IMR-90 (cell line): ENCODE results near the gene TEC. TPM values are rescaled to one million over a fixed set of nuclear protein-coding genes. Genes with fewer than 3 reads are reported as not detected.

Source experiments
- ATAC-seq: fragments of 200-7000 bp; cut with Tn5 transposase; 2 replicates; pipeline ENCODE4 v1.9.1; 2020; ENCODE audit warnings: low read depth, mild to moderate bottlenecking, moderate library complexity
- BruUV-seq: library from RNA; stranded (reverse); fragments of 400-500 nt; replicated peaks from 2 replicates; lab custom pipeline; 2021; lab: Mats Ljungman, UMichigan
- CTCF ChIA-PET: fragments of 300-600 bp; formaldehyde crosslinking; extraction: SDS; loops from one replicate; lab custom pipeline; 2021; ENCODE audit warnings: antibody characterized with exemption; lab: Yijun Ruan, JAX
- POLR2A ChIA-PET: fragments of 300-600 bp; sonication (Branson Sonifier 250); formaldehyde crosslinking; loops from one replicate; lab custom pipeline; 2022; ENCODE audit warnings: antibody characterized with exemption; ENCODE audit not compliant: unreplicated experiment; lab: Charles Lee
- DNase-seq: peaks from one replicate; pipeline ENCODE4 v3.0.0; 2013
- H2AFZ ChIP-seq: replicated peaks from 2 replicates; pipeline ENCODE3; 2013; ENCODE audit warnings: low read length, mild to moderate bottlenecking; ENCODE audit not compliant: poor library complexity
- H2AK5ac ChIP-seq: 2 replicates; pipeline ENCODE4 v1.6.1; 2013; ENCODE audit warnings: low read depth, low read length, inconsistent platforms
- H2AK9ac ChIP-seq: replicated peaks from 2 replicates; pipeline ENCODE3; 2013; ENCODE audit warnings: mild to moderate bottlenecking, low read depth, low read length, moderate library complexity; ENCODE audit not compliant: poor library complexity
- H2BK120ac ChIP-seq: 2 replicates; pipeline ENCODE4 v1.6.1; 2013; ENCODE audit warnings: low read depth, low read length, inconsistent platforms
- H2BK15ac ChIP-seq: 3 replicates; pipeline ENCODE4 v1.6.1; 2013; ENCODE audit warnings: low read depth, low read length, inconsistent platforms
- H2BK20ac ChIP-seq: 2 replicates; pipeline ENCODE4 v1.6.1; 2013; ENCODE audit warnings: low read depth, mild to moderate bottlenecking, inconsistent platforms, low read length, moderate library complexity
- H2BK5ac ChIP-seq: 2 replicates; pipeline ENCODE4 v1.6.1; 2013; ENCODE audit warnings: mild to moderate bottlenecking, low read depth, low read length, inconsistent platforms; ENCODE audit not compliant: poor library complexity, severe bottlenecking
- H3K14ac ChIP-seq: replicated peaks from 2 replicates; pipeline ENCODE4 v1.6.1; 2013; ENCODE audit warnings: low read depth, low read length, inconsistent platforms
- H3K18ac ChIP-seq: 2 replicates; pipeline ENCODE4 v1.6.1; 2013; ENCODE audit warnings: low read depth, low read length, control low read depth
- H3K23ac ChIP-seq: 2 replicates; pipeline ENCODE4 v1.6.1; 2013; ENCODE audit warnings: low read depth, low read length, inconsistent platforms
- H3K27ac ChIP-seq: 2 replicates; pipeline ENCODE4 v1.5.1; 2013; ENCODE audit warnings: mild to moderate bottlenecking, control low read depth, low read length; ENCODE audit not compliant: insufficient read depth
- H3K27me3 ChIP-seq: 2 replicates; pipeline ENCODE4 v1.6.1; 2013; ENCODE audit warnings: low read length; ENCODE audit not compliant: control insufficient read depth, insufficient read depth
- H3K36me3 ChIP-seq: 2 replicates; pipeline ENCODE4 v1.6.1; 2013; ENCODE audit warnings: low read length, mixed read lengths; ENCODE audit not compliant: control insufficient read depth, insufficient read depth
- H3K4ac ChIP-seq: 2 replicates; pipeline ENCODE4 v1.6.1; 2013; ENCODE audit warnings: low read depth, low read length, inconsistent platforms
- H3K4me1 ChIP-seq: 2 replicates; pipeline ENCODE4 v1.6.1; 2013; ENCODE audit warnings: low read length, mixed read lengths; ENCODE audit not compliant: control insufficient read depth, insufficient read depth
- H3K4me2 ChIP-seq: 2 replicates; pipeline ENCODE4 v1.6.1; 2013; ENCODE audit warnings: low read depth, mild to moderate bottlenecking, control low read depth, low read length, moderate library complexity
- H3K4me3 ChIP-seq: 2 replicates; pipeline ENCODE4 v1.5.1; 2013; ENCODE audit warnings: low read depth, mild to moderate bottlenecking, control low read depth, low read length, moderate library complexity; ENCODE audit not compliant: insufficient read depth
- H3K56ac ChIP-seq: 2 replicates; pipeline ENCODE4 v1.6.1; 2013; ENCODE audit warnings: low read length, inconsistent platforms; ENCODE audit not compliant: insufficient read depth; ENCODE audit errors: extremely low read depth
- H3K79me1 ChIP-seq, 2 experiments: 2 replicates each; pipeline ENCODE4 v1.6.1; 2013; ENCODE audit warnings: low read length in 2 of 2, inconsistent platforms in 1 of 2, low read depth in 1 of 2
- H3K9ac ChIP-seq: 2 replicates; pipeline ENCODE4 v1.6.1; 2013; ENCODE audit warnings: low read depth, low read length, control low read depth
- H3K9me1 ChIP-seq: 2 replicates; pipeline ENCODE4 v1.6.1; 2013; ENCODE audit warnings: low read length, inconsistent platforms; ENCODE audit not compliant: insufficient read depth
- H3K9me3 ChIP-seq: 2 replicates; pipeline ENCODE4 v1.6.1; 2013; ENCODE audit warnings: low read length; ENCODE audit not compliant: control insufficient read depth, insufficient read depth
- H4K20me1 ChIP-seq: 2 replicates; pipeline ENCODE4 v1.6.1; 2013; ENCODE audit warnings: low read length, inconsistent platforms; ENCODE audit not compliant: insufficient read depth
- H4K5ac ChIP-seq: 2 replicates; pipeline ENCODE4 v1.6.1; 2013; ENCODE audit warnings: mild to moderate bottlenecking, low read depth, low read length, control low read depth
- H4K8ac ChIP-seq, 2 experiments: 2 replicates each; pipeline ENCODE4 v1.6.1; 2013; ENCODE audit warnings: low read depth in 2 of 2, low read length in 2 of 2, control low read depth in 1 of 2, inconsistent platforms in 1 of 2
- H4K91ac ChIP-seq: 2 replicates; pipeline ENCODE4 v1.6.1; 2013; ENCODE audit warnings: low read depth, low read length, inconsistent platforms; ENCODE audit not compliant: insufficient read depth
- FOS ChIP-seq: fragments of 150-350 bp; IDR thresholded peaks from 2 replicates; pipeline ENCODE4 v1.6.1; 2016; ENCODE audit warnings: low read depth, low read length
- MAFK ChIP-seq: IDR thresholded peaks from 2 replicates; pipeline ENCODE4 v1.6.1; 2012; ENCODE audit warnings: low read depth, low read length, improper control_type of control experiment
- MXI1 ChIP-seq: IDR thresholded peaks from 2 replicates; pipeline ENCODE4 v1.6.1; 2012; ENCODE audit warnings: low read depth, mild to moderate bottlenecking, low read length, moderate library complexity, borderline replicate concordance
- POLR2A ChIP-seq: IDR thresholded peaks from 2 replicates; pipeline ENCODE4 v1.6.1; 2012; ENCODE audit warnings: mild to moderate bottlenecking, low read depth, low read length
- SMC3 ChIP-seq: fragments of 150-350 bp; IDR thresholded peaks from 2 replicates; pipeline ENCODE4 v1.6.1; 2016; ENCODE audit warnings: low read depth, mild to moderate bottlenecking, antibody characterized with exemption, low read length, moderate library complexity
- WGBS, 2 experiments: methylation state at CpG; one replicate each; pipeline versions ENCODE4 v1.1.5 to v1.1.7; 2013; ENCODE audit warnings: missing lambda C conversion rate in 2 of 2; ENCODE audit not compliant: insufficient read length in 1 of 2; ENCODE audit errors: extremely low coverage in 2 of 2; 5-methylcytosine and 5-hydroxymethylcytosine counted together
- dilution Hi-C: fragments of 300-500 bp; cut with HindIII; formaldehyde crosslinking; loops from one replicate; pipeline ENCODE4 v1.14.3; 2018; ENCODE audit warnings: low sequenced_read_pairs; ENCODE audit not compliant: unreplicated experiment
- in situ Hi-C: fragments of 300-500 bp; cut with MboI; formaldehyde crosslinking; loops from 3 replicates; pipeline ENCODE4 v1.14.3; 2019; ENCODE audit warnings: low sequenced_read_pairs, inconsistent platforms, mixed read lengths
- intact Hi-C: fragments of 100-400 bp; cut with micrococcal nuclease; formaldehyde crosslinking; loops from 2 replicates; pipeline ENCODE4 v1.10.0; 2022
- polyA plus RNA-seq, 3 experiments: library from polyadenylated mRNA; depleted of rRNA; stranded (reverse); fragments of >200 nt; gene quantifications; 2 replicates each; pipeline ENCODE4 v1.2.3, GENCODE V29; 2012; ENCODE audit warnings: low replicate concordance in 1 of 3
- total RNA-seq: library from RNA; depleted of rRNA; stranded (reverse); fragments of >200 nt; gene quantifications from 2 replicates; pipeline ENCODE4 v1.2.3, GENCODE V29; 2012

The TEC gene
- total and polyA plus RNA-seq, 2 of the 4 experiments (the other 2 are of a cell fraction): 0.39 to 0.54 TPM

GRCh38 chr4:48249378-48249777 lies 20.3 kb downstream of the TEC start:
- no peaks in the 10 kb centered on the region for H4K20me1 ChIP-seq
- H2BK20ac ChIP-seq: no peak overlapping the region
- H3K23ac ChIP-seq: no peak overlapping the region
- H3K27me3 ChIP-seq: no peaks in the 10 kb centered on the region; the same call in 1 of the 2 replicates
- intact Hi-C loops (no loop called here), dilution Hi-C loops (no loop called here), in situ Hi-C loops (no loop called here)
- H4K5ac ChIP-seq: no peak overlapping the region
- no peak overlapping the region for H4K91ac ChIP-seq
- no peak overlapping the region for H3K18ac ChIP-seq
- H3K9me1 ChIP-seq: no peaks in the 10 kb centered on the region; the same call in 1 of the 2 replicates
- H3K14ac ChIP-seq: no peak overlapping the region
- ATAC-seq: no peak
- no peaks in the 10 kb centered on the region for H3K36me3 ChIP-seq
- no peak overlapping the region for H2AK9ac ChIP-seq
- H3K4ac ChIP-seq: no peak overlapping the region
- no CpG with 5 or more reads among the region's 1 CpG for WGBS, 2 experiments
- CTCF ChIA-PET: no interaction called here
- no peak overlapping the region for H2AK5ac ChIP-seq
- TF ChIP-seq SMC3 (no peak), FOS (no peak), MXI1 (no peak), POLR2A (no peak), MAFK (no peak)
- no peak for DNase-seq
- no peak overlapping the region for H3K4me2 ChIP-seq
- no peak overlapping the region for H2BK15ac ChIP-seq
- H3K27ac ChIP-seq: no peak overlapping the region
- no peak overlapping the region for H3K9ac ChIP-seq
- H3K4me1 ChIP-seq: peaks cover 2% of the 10 kb centered on the region; the same call in 1 of the 2 replicates
- no peaks in the 10 kb centered on the region; a peak in 1 of 4 replicates for H3K79me1 ChIP-seq
- no peak overlapping the region for H3K4me3 ChIP-seq
- BruUV-seq: no TSS peak
- H2AFZ ChIP-seq: no peak overlapping the region
- H4K8ac ChIP-seq: no peak overlapping the region
- no peaks in the 10 kb centered on the region for H3K9me3 ChIP-seq
- no peak overlapping the region for H2BK120ac ChIP-seq
- H3K56ac ChIP-seq: no peak overlapping the region
- H2BK5ac ChIP-seq: no peak overlapping the region
- POLR2A ChIA-PET: no interaction called here
